K562 (cell line): Measurements from ENCODE around the gene KANK2. TPM values are rescaled to one million over a fixed set of nuclear protein-coding genes. Genes with fewer than 3 reads are reported as not detected.
A peak's percentile ranks its signal among the peaks of the same experiment; 100 is the strongest.

Experiments used
- ATAC-seq: fragments of 200-7000 bp; cut with Tn5 transposase; 3 replicates; pipeline ENCODE4 v1.9.1; 2020; ENCODE audit warnings: moderate library complexity
- BruUV-seq: library from RNA; stranded (reverse); fragments of 400-500 nt; replicated peaks from 2 replicates; lab custom pipeline; 2021; lab: Mats Ljungman, UMichigan
- CTCF ChIA-PET: fragments of 300-600 bp; formaldehyde crosslinking; extraction: SDS; loops from one replicate; lab custom pipeline; 2021; ENCODE audit warnings: low intra/inter-chr PET ratio; lab: Yijun Ruan, JAX
- POLR2A ChIA-PET: fragments of 300-600, 350-650 bp; sonication (Branson Sonifier 250); formaldehyde crosslinking; extraction: SDS; loops from one replicate; lab custom pipeline; 2021; ENCODE audit warnings: antibody characterized with exemption, inconsistent platforms; lab: Yijun Ruan, JAX
- DNase-seq, 4 experiments: peaks; one replicate each; pipeline versions ENCODE4 v3.0.0 to v3.0.0-alpha.2; 2011 to 2018; ENCODE audit warnings: low spot score in 3 of 4, mixed read lengths in 3 of 4; ENCODE audit errors: extremely low read depth in 1 of 4
- FAIRE-seq: peaks from 2 replicates; lab custom pipeline; 2011; peaks lifted over from hg19 to GRCh38; lab: Jason Lieb, UNC
- H2AFZ ChIP-seq: 2 replicates; pipeline ENCODE4 v1.6.0; 2011; ENCODE audit warnings: low read depth, low read length, control low read depth, inconsistent platforms
- H3K27ac ChIP-seq: fragments of 200-600 bp; 3 replicates; pipeline ENCODE4 v1.8.0; 2011; ENCODE audit warnings: low read depth, mild to moderate bottlenecking, control low read depth, inconsistent platforms, low read length, moderate library complexity, mixed read lengths; ENCODE audit errors: extremely low read depth
- H3K27me3 ChIP-seq, 2 experiments: fragments of 300-600 bp in 1 of 2; 2 replicates in 1 of 2; 3 replicates in 1 of 2; pipeline versions ENCODE4 v1.6.0 to v1.8.0; 2011; ENCODE audit warnings: inconsistent platforms in 2 of 2, low read length in 2 of 2, mild to moderate bottlenecking in 1 of 2, mixed read lengths in 1 of 2, moderate library complexity in 1 of 2; ENCODE audit not compliant: control insufficient read depth in 2 of 2, insufficient read depth in 2 of 2
- H3K36me3 ChIP-seq: fragments of 300-600 bp; 3 replicates; pipeline ENCODE4 v1.8.0; 2011; ENCODE audit warnings: mild to moderate bottlenecking, low read length, inconsistent platforms; ENCODE audit not compliant: control insufficient read depth, insufficient read depth
- H3K4me1 ChIP-seq, 2 experiments: fragments of 200-600 bp in 1 of 2; replicated peaks in 1 of 2; 2 replicates in 1 of 2; 3 replicates in 1 of 2; pipeline versions ENCODE4 v1.5.1 to v1.8.0; 2011; ENCODE audit warnings: inconsistent platforms in 2 of 2, low read length in 2 of 2, mild to moderate bottlenecking in 1 of 2, mixed read lengths in 1 of 2, moderate library complexity in 1 of 2; ENCODE audit not compliant: control insufficient read depth in 2 of 2, insufficient read depth in 2 of 2
- H3K4me2 ChIP-seq: 2 replicates; pipeline ENCODE4 v1.6.1; 2011; ENCODE audit warnings: low read length, control low read depth, inconsistent platforms, mixed read lengths; ENCODE audit not compliant: insufficient read depth
- H3K4me3 ChIP-seq: fragments of 200-600 bp; sonication (generic), shearing (Covaris generic); 2 replicates; pipeline ENCODE4 v1.5.1; 2016; ENCODE audit warnings: control low read depth, inconsistent platforms
- H3K79me2 ChIP-seq: fragments of 200-600 bp; 3 replicates; pipeline ENCODE4 v1.8.0; 2011; ENCODE audit warnings: low read length, inconsistent platforms; ENCODE audit not compliant: control insufficient read depth, insufficient read depth
- H3K9ac ChIP-seq, 2 experiments: 2 replicates each; pipeline versions ENCODE4 v1.6.0 to v1.6.1; 2011; ENCODE audit warnings: low read depth in 2 of 2, low read length in 2 of 2, control low read depth in 1 of 2, inconsistent platforms in 1 of 2, mild to moderate bottlenecking in 1 of 2, mixed read lengths in 1 of 2; ENCODE audit not compliant: insufficient read depth in 1 of 2
- H3K9me1 ChIP-seq: one replicate; pipeline ENCODE4 v1.6.0; 2011; ENCODE audit warnings: inconsistent platforms, mild to moderate bottlenecking, low read length, moderate library complexity; ENCODE audit not compliant: control insufficient read depth, insufficient read depth
- H3K9me3 ChIP-seq: replicated peaks from 2 replicates; pipeline ENCODE4 v1.5.1; 2011; ENCODE audit warnings: low read depth, low read length, inconsistent platforms; ENCODE audit not compliant: control insufficient read depth, insufficient read depth
- H4K20me1 ChIP-seq: replicated peaks from 2 replicates; pipeline ENCODE4 v1.6.1; 2011; ENCODE audit warnings: low read length, inconsistent platforms, mixed read lengths; ENCODE audit not compliant: control insufficient read depth, insufficient read depth
- ARNT ChIP-seq, 2 experiments: fragments of 450-650 bp; IDR thresholded peaks; 2 replicates each; pipeline ENCODE4 v1.6.1; 2016; ENCODE audit warnings: mild to moderate bottlenecking in 1 of 2
- CEBPB ChIP-seq: fragments of 450-650 bp; IDR thresholded peaks from 2 replicates; pipeline ENCODE4 v1.6.1; 2016; ENCODE audit warnings: missing genetic modification characterization, missing compliant biosample characterization
- COPS2 ChIP-seq: fragments of 450-650 bp; conservative IDR thresholded peaks from 2 replicates; pipeline ENCODE4 v1.6.1; 2016; ENCODE audit warnings: mild to moderate bottlenecking, moderate library complexity
- DIDO1 ChIP-seq: fragments of 450-650 bp; IDR thresholded peaks from 2 replicates; pipeline ENCODE4 v1.6.1; 2016; ENCODE audit warnings: low read depth, missing biosample characterization, missing genetic modification characterization
- DPF2 ChIP-seq: fragments of 450-650 bp; IDR thresholded peaks from 2 replicates; pipeline ENCODE4 v1.6.1; 2016
- EP300 ChIP-seq: IDR thresholded peaks from 2 replicates; pipeline ENCODE4 v1.6.1; 2012; ENCODE audit warnings: low read length, improper control_type of control experiment
- GTF2B ChIP-seq: IDR thresholded peaks from 2 replicates; pipeline ENCODE4 v1.6.1; 2011; ENCODE audit not compliant: insufficient read length; ENCODE audit errors: extremely low read depth
- LEF1 ChIP-seq: fragments of 450-650 bp; IDR thresholded peaks from 2 replicates; pipeline ENCODE4 v1.6.1; 2016; ENCODE audit warnings: mild to moderate bottlenecking
- NEUROD1 ChIP-seq: fragments of 150-350 bp; IDR thresholded peaks from 2 replicates; pipeline ENCODE4 v1.6.1; 2014; ENCODE audit warnings: borderline replicate concordance, low read length, low read depth; ENCODE audit not compliant: partially characterized antibody
- POLR3A ChIP-seq: IDR thresholded peaks from 2 replicates; pipeline ENCODE4 v1.6.1; 2011; ENCODE audit warnings: borderline replicate concordance, mild to moderate bottlenecking, moderate library complexity; ENCODE audit not compliant: insufficient read length, insufficient read depth; ENCODE audit errors: extremely low read depth
- SMARCC2 ChIP-seq: fragments of 450-650 bp; IDR thresholded peaks from 2 replicates; pipeline ENCODE4 v1.6.1; 2017; ENCODE audit warnings: antibody characterized with exemption, moderate library complexity, mild to moderate bottlenecking, low read depth
- SNRNP70 ChIP-seq: fragments of 200-400 bp; formaldehyde crosslinking; optimal IDR thresholded peaks from 2 replicates; pipeline ENCODE3; 2017; ENCODE audit warnings: low read depth, low read length
- SREBF2 ChIP-seq: sonication (generic); formaldehyde crosslinking; IDR thresholded peaks from 2 replicates; pipeline ENCODE4 v1.4.0; 2020; ENCODE audit warnings: mild to moderate bottlenecking, missing genetic modification reagents
- TAF9B ChIP-seq: fragments of 450-650 bp; IDR thresholded peaks from 2 replicates; pipeline ENCODE4 v1.6.1; 2018; ENCODE audit warnings: mild to moderate bottlenecking; ENCODE audit not compliant: partially characterized antibody
- TCFL5 ChIP-seq: fragments of 250-450 bp; sonication (Bioruptor Pico); conservative IDR thresholded peaks from 2 replicates; pipeline ENCODE4 v1.6.1; 2021; ENCODE audit warnings: mild to moderate bottlenecking, moderate library complexity, matching md5 sums
- ZNF41 ChIP-seq: fragments of 250-450 bp; sonication (Bioruptor Pico); conservative IDR thresholded peaks from 2 replicates; pipeline ENCODE4 v1.4.0; 2020; ENCODE audit warnings: mild to moderate bottlenecking
- ZNF609 ChIP-seq: sonication (generic); formaldehyde crosslinking; IDR thresholded peaks from 2 replicates; pipeline ENCODE4 v1.8.1; 2023; ENCODE audit warnings: missing genetic modification reagents, mild to moderate bottlenecking, borderline replicate concordance
- WGBS: fragments of 100-300 bp; shearing (Covaris generic); methylation state at CpG from one replicate; pipeline ENCODE4 v1.1.6; 2016; ENCODE audit warnings: low coverage, mixed read lengths; ENCODE audit not compliant: insufficient coverage; ENCODE audit errors: missing lambda C conversion rate; 5-methylcytosine and 5-hydroxymethylcytosine counted together
- in situ Hi-C: fragments of 300-500 bp; cut with MboI; formaldehyde crosslinking; loops from 4 replicates; pipeline ENCODE4 v1.15.0; 2018; ENCODE audit warnings: inconsistent platforms, mixed read lengths
- intact Hi-C: fragments of 100-400 bp; cut with micrococcal nuclease; formaldehyde crosslinking; loops from 2 replicates; pipeline ENCODE4 v1.14.2; 2022
- polyA plus RNA-seq, 8 experiments: library from polyadenylated mRNA; depleted of rRNA in 4 of 8; stranded (reverse) in 5 of 8; unstranded in 3 of 8; fragments of >200 nt; fragmentation: Nextera tagmentation in 2 of 8; fragmentation: Illumina TruSeq in 1 of 8; extraction: Ambion mirVana in 2 of 8; extraction: Trizol in 1 of 8; gene quantifications; 2 replicates each; pipeline versions ENCODE4 v1.2.1 to v1.2.3, GENCODE V29; 2011 to 2014; ENCODE audit warnings: inconsistent platforms in 1 of 8, missing spikeins in 1 of 8
- total RNA-seq, 7 experiments: library from RNA; depleted of rRNA in 6 of 7; stranded (reverse); fragments of >200 nt in 6 of 7; fragmentation: Illumina TruSeq in 2 of 7; extraction: Trizol in 2 of 7; gene quantifications; 2 replicates each; pipeline versions ENCODE4 v1.2.1 to v1.2.3, GENCODE V29; 2011 to 2021; ENCODE audit warnings: low replicate concordance in 1 of 7

The KANK2 gene
- total and polyA plus RNA-seq, 9 of the 15 experiments (the other 6 are each of a cell fraction or from before 2014, with no cell fraction given) = 4.4 to 47.8 (median 21.3) TPM

- ATAC-seq (peak; percentile 25; the same call in 2 of the 3 replicates), FAIRE-seq (peak; percentile 72), DNase-seq (peak; percentile 56 to 80 (median 66))
- ChIA-PET POLR2A (interaction anchor here (0.6 kb wide), 2 partner anchors 71 to 811 kb away, joined by 3 read pairs; partner anchors contain the start of gene LDLR), CTCF (interaction anchor here (1.2 kb wide), 1 partner anchor 44 kb away, joined by 3 read pairs; no protein-coding TSS in a partner anchor)
- no peak overlapping the region for H3K4me3 ChIP-seq
- H3K4me1 ChIP-seq = peaks cover 5 to 18% of the 10 kb centered on the region in 2 experiments; a peak in 4 of 5 replicates
- H3K9ac ChIP-seq = peak overlapping the region in 1 of 2 experiments; percentile 37; a peak in 1 of 4 replicates
- in situ Hi-C loops = no loop called here
- H3K9me1 ChIP-seq = no peaks in the 10 kb centered on the region
- no peaks in the 10 kb centered on the region for H4K20me1 ChIP-seq
- H3K27ac ChIP-seq = peak overlapping the region; percentile 46; the same call in 2 of the 3 replicates
- peak overlapping the region; percentile 29 for H3K4me2 ChIP-seq
- H3K27me3 ChIP-seq = no peaks in the 10 kb centered on the region
- no peaks in the 10 kb centered on the region for H3K9me3 ChIP-seq
- H3K79me2 ChIP-seq = peaks cover 9% of the 10 kb centered on the region
- H2AFZ ChIP-seq = peak overlapping the region; percentile 82
- H3K36me3 ChIP-seq = no peaks in the 10 kb centered on the region
- WGBS = 26% methylated on average over 16 of the region's 16 CpGs
- no TSS peak for BruUV-seq
- intact Hi-C loops = loop anchor here (5.0 kb wide), 1 partner anchor 37 kb away; the partner anchor contains the start of gene KANK2
- TF ChIP-seq DPF2 (peak; percentile 72; the same call in 1 of the 2 replicates), SNRNP70 (no peak), GTF2B (no peak), CEBPB (tag) (peak; percentile 49), NEUROD1 (no peak), SREBF2 (CRISPR knock-in tag) (no peak), TCFL5 (CRISPR knock-in tag) (no peak), DIDO1 (tag) (no peak), EP300 (peak; percentile 33; the same call in 1 of the 2 replicates), LEF1 (no peak), POLR3A (no peak), ARNT (IDR thresholded peaks at IDR 0.05) (no peak), ZNF41 (CRISPR knock-in tag) (no peak), COPS2 (no peak), ZNF609 (CRISPR knock-in tag) (no peak), SMARCC2 (no peak), TAF9B (no peak)
Observed at GRCh38 chr19:11159598-11160439, 37.5 kb downstream of the KANK2 start.
